Endothelial cell of umbilical vein (primary cell): ENCODE measurements around the gene RPH3AL. TPM values are rescaled to one million over a fixed set of nuclear protein-coding genes. Genes with fewer than 3 reads are reported as not detected.

Experiments
- BruUV-seq: library from RNA; stranded (reverse); fragments of 400-500 nt; replicated peaks from 2 replicates; lab custom pipeline; 2021; lab: Mats Ljungman, UMichigan
- CTCF ChIA-PET: fragments of 300-600, 350-600 bp; sonication (Branson Sonifier 250); formaldehyde crosslinking; loops from one replicate; lab custom pipeline; 2021; ENCODE audit warnings: antibody characterized with exemption, inconsistent platforms; lab: Charles Lee
- POLR2A ChIA-PET: fragments of 300-600, 350-600 bp; sonication (Branson Sonifier 250); formaldehyde crosslinking; loops from one replicate; lab custom pipeline; 2021; ENCODE audit warnings: antibody characterized with exemption, inconsistent platforms; lab: Charles Lee
- DNase-seq: peaks from one replicate; pipeline ENCODE4 v3.0.0-alpha.2; 2011; ENCODE audit warnings: low read depth, low spot score
- FAIRE-seq: peaks from 2 replicates; lab custom pipeline; 2011; peaks lifted over from hg19 to GRCh38; lab: Jason Lieb, UNC
- H2AFZ ChIP-seq: 2 replicates; pipeline ENCODE4 v1.6.0; 2012; ENCODE audit warnings: low read depth, low read length, control low read depth, inconsistent platforms
- H3K27ac ChIP-seq: 2 replicates; pipeline ENCODE4 v1.5.1; 2011; ENCODE audit warnings: low read depth, mild to moderate bottlenecking, control low read depth, low read length, moderate library complexity; ENCODE audit not compliant: insufficient read depth
- H3K27me3 ChIP-seq, 2 experiments: 2 replicates each; pipeline versions ENCODE4 v1.6.0 to v1.6.1; 2011; ENCODE audit warnings: low read length in 2 of 2, mixed read lengths in 1 of 2; ENCODE audit not compliant: control insufficient read depth in 2 of 2, insufficient read depth in 2 of 2
- H3K36me3 ChIP-seq, 2 experiments: 2 replicates in 1 of 2; 3 replicates in 1 of 2; pipeline ENCODE4 v1.5.1; 2011; ENCODE audit warnings: low read length in 2 of 2, mild to moderate bottlenecking in 1 of 2, moderate library complexity in 1 of 2; ENCODE audit not compliant: control insufficient read depth in 2 of 2, insufficient read depth in 2 of 2; ENCODE audit errors: extremely low read depth in 1 of 2
- H3K4me1 ChIP-seq: 3 replicates; pipeline ENCODE4 v1.5.1; 2011; ENCODE audit warnings: mild to moderate bottlenecking, low read length; ENCODE audit not compliant: control insufficient read depth, insufficient read depth; ENCODE audit errors: extremely low read depth
- H3K4me2 ChIP-seq: 2 replicates; pipeline ENCODE4 v1.6.1; 2011; ENCODE audit warnings: low read length, control low read depth, mixed read lengths; ENCODE audit not compliant: insufficient read depth
- H3K4me3 ChIP-seq, 3 experiments: fragments of 200-600 bp in 1 of 3; sonication (generic), shearing (Covaris generic) in 1 of 3; replicated peaks in 1 of 3; 2 replicates each; pipeline ENCODE4 v1.5.1; 2011 to 2016; ENCODE audit warnings: control low read depth in 3 of 3, low read length in 3 of 3, mild to moderate bottlenecking in 2 of 3, inconsistent platforms in 1 of 3, low read depth in 1 of 3, moderate library complexity in 1 of 3; ENCODE audit not compliant: insufficient read depth in 1 of 3
- H3K79me2 ChIP-seq: 2 replicates; pipeline ENCODE4 v1.6.0; 2012; ENCODE audit warnings: low read length, inconsistent platforms; ENCODE audit not compliant: control insufficient read depth, insufficient read depth
- H3K9ac ChIP-seq: replicated peaks from 2 replicates; pipeline ENCODE3; 2011; ENCODE audit warnings: low read length, control low read depth; ENCODE audit not compliant: insufficient read depth; ENCODE audit errors: extremely low read depth
- H3K9me1 ChIP-seq: replicated peaks from 3 replicates; pipeline ENCODE4 v1.6.0; 2011; ENCODE audit warnings: mild to moderate bottlenecking, low read length; ENCODE audit not compliant: control insufficient read depth, insufficient read depth; ENCODE audit errors: extremely low read depth
- H3K9me3 ChIP-seq: replicated peaks from 2 replicates; pipeline ENCODE4 v1.5.1; 2012; ENCODE audit warnings: low read length, inconsistent platforms; ENCODE audit not compliant: control insufficient read depth, insufficient read depth
- H4K20me1 ChIP-seq: replicated peaks from 2 replicates; pipeline ENCODE3; 2011; ENCODE audit warnings: mild to moderate bottlenecking, low read length; ENCODE audit not compliant: control insufficient read depth, insufficient read depth; ENCODE audit errors: extremely low read depth
- CTCF ChIP-seq, 2 donors: IDR thresholded peaks; 1 replicate in 1 of 2; 2 replicates in 1 of 2; pipeline ENCODE4 v1.5.1; 2011; ENCODE audit warnings: low read length in 2 of 2, mild to moderate bottlenecking in 2 of 2, moderate library complexity in 2 of 2, control low read depth in 1 of 2, inconsistent platforms in 1 of 2, low read depth in 1 of 2; ENCODE audit not compliant: insufficient read depth in 1 of 2; ENCODE audit errors: extremely low read depth in 1 of 2
- EZH2 ChIP-seq: IDR thresholded peaks from 2 replicates; pipeline ENCODE4 v1.6.1; 2012; ENCODE audit warnings: borderline replicate concordance, low read depth, mild to moderate bottlenecking, moderate library complexity, low read length, inconsistent platforms; ENCODE audit not compliant: severe bottlenecking
- FOS ChIP-seq: IDR thresholded peaks from 2 replicates; pipeline ENCODE4 v1.6.1; 2011; ENCODE audit warnings: mild to moderate bottlenecking, low read length, moderate library complexity, borderline replicate concordance; ENCODE audit not compliant: insufficient read depth
- GATA2 ChIP-seq: IDR thresholded peaks from 2 replicates; pipeline ENCODE4 v1.7.0; 2011; ENCODE audit warnings: low read depth, mild to moderate bottlenecking, moderate library complexity, mixed read lengths, low read length; ENCODE audit not compliant: insufficient read length, insufficient read depth
- JUN ChIP-seq: IDR thresholded peaks from 2 replicates; pipeline ENCODE4 v1.6.1; 2011; ENCODE audit warnings: borderline replicate concordance, low read depth; ENCODE audit not compliant: insufficient read length, insufficient read depth
- MAX ChIP-seq: IDR thresholded peaks from 2 replicates; pipeline ENCODE4 v1.6.1; 2011; ENCODE audit not compliant: insufficient read depth, insufficient read length
- MYC ChIP-seq: IDR thresholded peaks from one replicate; pipeline ENCODE4 v1.6.1; 2011; ENCODE audit warnings: mild to moderate bottlenecking, low read depth, low read length
- POLR2A ChIP-seq: IDR thresholded peaks from 2 replicates; pipeline ENCODE4 v1.6.1; 2012; ENCODE audit warnings: low read depth, mild to moderate bottlenecking, control low read depth, low read length
- POLR2AphosphoS5 ChIP-seq: IDR thresholded peaks from 2 replicates; pipeline ENCODE4 v1.6.1; 2012; ENCODE audit warnings: low read depth, mild to moderate bottlenecking, control low read depth, low read length, moderate library complexity; ENCODE audit not compliant: insufficient read depth
- dilution Hi-C: fragments of 300-500 bp; cut with MboI; formaldehyde crosslinking; loops from one replicate; pipeline ENCODE4 v1.15.0; 2019; ENCODE audit warnings: low sequenced_read_pairs; ENCODE audit not compliant: extremely low pct_ligation_motif_present
- intact Hi-C: fragments of 100-400 bp; cut with micrococcal nuclease; formaldehyde crosslinking; loops from one replicate; pipeline ENCODE4 v1.10.0; 2022
- polyA plus RNA-seq, 4 experiments: library from polyadenylated mRNA; depleted of rRNA in 3 of 4; stranded (reverse) in 3 of 4; unstranded in 1 of 4; fragments of >200 nt; gene quantifications; 2 replicates each; pipeline versions ENCODE4 v1.2.1 to v1.2.3, GENCODE V29; 2011 to 2012; ENCODE audit warnings: missing spikeins in 1 of 4
- total RNA-seq: library from RNA; stranded (reverse); gene quantifications from 2 replicates; pipeline ENCODE4 v1.2.3, GENCODE V29; 2021

RPH3AL gene
- total and polyA plus RNA-seq, 2 donors (not counting 3 experiments of a cell fraction or from before 2014, with no cell fraction given): 4.1 to 7.0 TPM

GRCh38 chr17:260944-261343, 91.7 kb downstream of the RPH3AL start:
- Histone ChIP-seq H3K4me2 (no peak overlapping the region), H3K79me2 (no peaks in the 10 kb centered on the region), H3K27ac (no peak overlapping the region), H2AFZ (no peak overlapping the region), H3K9ac (no peak overlapping the region), H3K36me3 (no peaks in the 10 kb centered on the region), H3K27me3 (no peaks in the 10 kb centered on the region), H3K4me3 (no peak overlapping the region), H3K9me1 (no peaks in the 10 kb centered on the region), H3K9me3 (no peaks in the 10 kb centered on the region), H4K20me1 (no peaks in the 10 kb centered on the region), H3K4me1 (no peaks in the 10 kb centered on the region)
- no TSS peak for BruUV-seq
- TF ChIP-seq POLR2AphosphoS5: no peak
- no peak for TF ChIP-seq MYC
- TF ChIP-seq GATA2: no peak
- TF ChIP-seq FOS: no peak
- no peak for TF ChIP-seq MAX
- no peak for TF ChIP-seq JUN
- no peak for TF ChIP-seq CTCF (IDR thresholded peaks at IDR 0.05; ENCODE audit: extremely low read depth in 1 of 2, insufficient read depth in 1 of 2, low read depth in 1 of 2, low read length in 2 of 2)
- no peak for TF ChIP-seq POLR2A
- no peak for TF ChIP-seq EZH2
- no peak for DNase-seq
- CTCF ChIA-PET: interaction anchor here (1.4 kb wide), 1 partner anchor 11 kb away, joined by 3 read pairs; no protein-coding TSS in a partner anchor
- dilution Hi-C loops (no loop called here), intact Hi-C loops (no loop called here)
- POLR2A ChIA-PET: no interaction called here
- no peak for FAIRE-seq
